ENCODE results near the gene CHST12. TPM values are rescaled to one million over a fixed set of nuclear protein-coding genes. Genes with fewer than 3 reads are reported as not detected.

Gene CHST12
- total RNA-seq, 1 experiment from 2014 or later: 9.9 TPM

GRCh38 chr7:2487586-2488271 lies 84.3 kb downstream of the CHST12 start:
- Mint-ChIP-seq H3K9me3 (ENCODE audit: unreplicated experiment) (peaks cover 14% of the 10 kb centered on the region), H3K27ac (ENCODE audit: low read depth, unreplicated experiment) (no peak overlapping the region), H3K4me3 (ENCODE audit: unreplicated experiment) (no peak overlapping the region), H3K36me3 (ENCODE audit: insufficient read depth, unreplicated experiment) (peaks cover 4% of the 10 kb centered on the region), H3K27me3 (ENCODE audit: insufficient read depth, unreplicated experiment) (peaks cover 18% of the 10 kb centered on the region), H3K4me1 (ENCODE audit: insufficient read depth, unreplicated experiment) (no peaks in the 10 kb centered on the region)
- DNase-seq (ENCODE audit: unreplicated experiment): no peak
- no TSS peak for BruUV-seq (replicated peaks)
- intact Hi-C loops (cut with micrococcal nuclease): no loop called here
- CTCF ChIA-PET: no interaction called here
- no peak for TF ChIP-seq CTCF (IDR thresholded peaks at IDR 0.05; ENCODE audit: unreplicated experiment)
- POLR2A ChIA-PET: no interaction called here

GRCh38 chr7:2488272-2488645 lies 84.8 kb downstream of the CHST12 start:
- Mint-ChIP-seq H3K27ac (ENCODE audit: low read depth, unreplicated experiment) (no peak overlapping the region), H3K4me3 (ENCODE audit: unreplicated experiment) (no peak overlapping the region), H3K4me1 (ENCODE audit: insufficient read depth, unreplicated experiment) (peaks cover 1% of the 10 kb centered on the region), H3K36me3 (ENCODE audit: insufficient read depth, unreplicated experiment) (peaks cover 4% of the 10 kb centered on the region), H3K27me3 (ENCODE audit: insufficient read depth, unreplicated experiment) (peaks cover 24% of the 10 kb centered on the region), H3K9me3 (ENCODE audit: unreplicated experiment) (peaks cover 14% of the 10 kb centered on the region)
- no peak for TF ChIP-seq CTCF (IDR thresholded peaks at IDR 0.05; ENCODE audit: unreplicated experiment)
- CTCF ChIA-PET: no interaction called here
- DNase-seq (ENCODE audit: unreplicated experiment): no peak
- intact Hi-C loops (cut with micrococcal nuclease): no loop called here
- POLR2A ChIA-PET: no interaction called here
- BruUV-seq (replicated peaks): no TSS peak

GRCh38 chr7:2488681-2489080 lies 85.3 kb downstream of the CHST12 start:
- peaks cover 4% of the 10 kb centered on the region for H3K36me3 Mint-ChIP-seq (ENCODE audit: insufficient read depth, unreplicated experiment)
- POLR2A ChIA-PET: no interaction called here
- TF ChIP-seq CTCF (IDR thresholded peaks at IDR 0.05; ENCODE audit: unreplicated experiment): no peak
- no peak overlapping the region for H3K27ac Mint-ChIP-seq (ENCODE audit: low read depth, unreplicated experiment)
- no peak for DNase-seq (ENCODE audit: unreplicated experiment)
- CTCF ChIA-PET: no interaction called here
- peaks cover 5% of the 10 kb centered on the region for H3K4me1 Mint-ChIP-seq (ENCODE audit: insufficient read depth, unreplicated experiment)
- intact Hi-C loops (cut with micrococcal nuclease): no loop called here
- H3K9me3 Mint-ChIP-seq (ENCODE audit: unreplicated experiment): peaks cover 14% of the 10 kb centered on the region
- H3K4me3 Mint-ChIP-seq (ENCODE audit: unreplicated experiment): no peak overlapping the region
- BruUV-seq (replicated peaks): no TSS peak
- peaks cover 28% of the 10 kb centered on the region for H3K27me3 Mint-ChIP-seq (ENCODE audit: insufficient read depth, unreplicated experiment)

- peaks cover 7% of the 10 kb centered on the region for H3K4me1 Mint-ChIP-seq (ENCODE audit: insufficient read depth, unreplicated experiment)
- H3K36me3 Mint-ChIP-seq (ENCODE audit: insufficient read depth, unreplicated experiment): peaks cover 4% of the 10 kb centered on the region
- H3K4me3 Mint-ChIP-seq (ENCODE audit: unreplicated experiment): no peak overlapping the region
- ChIA-PET POLR2A (no interaction called here), CTCF (no interaction called here)
- no peak for TF ChIP-seq CTCF (IDR thresholded peaks at IDR 0.05; ENCODE audit: unreplicated experiment)
- intact Hi-C loops (cut with micrococcal nuclease): no loop called here
- H3K27ac Mint-ChIP-seq (ENCODE audit: low read depth, unreplicated experiment): no peak overlapping the region
- H3K9me3 Mint-ChIP-seq (ENCODE audit: unreplicated experiment): peaks cover 14% of the 10 kb centered on the region
- DNase-seq (ENCODE audit: unreplicated experiment): no peak
- no TSS peak for BruUV-seq (replicated peaks)
- H3K27me3 Mint-ChIP-seq (ENCODE audit: insufficient read depth, unreplicated experiment): peaks cover 31% of the 10 kb centered on the region
Measured at GRCh38 chr7:2490181-2490651, 86.8 kb downstream of the CHST12 start.

Data from MCF 10A (cell line).